HPDE6-E6E7 (cell line): ENCODE results near the gene CNOT1.
"Not testable (repeated sequence)": the region's sequence is repeated elsewhere in the genome, so short reads cannot be mapped to it uniquely, and the experiment has no call there.

Source experiments
- DNase-seq: peaks from one replicate; pipeline ENCODE4 v3.0.0; 2011; ENCODE audit warnings: missing footprints; ENCODE audit errors: extremely low spot score

Gene CNOT1

GRCh38 chr16:58638148-58639036 is 8.8 kb upstream of the CNOT1 start:
- DNase-seq, result peak; percentile 82

- not testable (repeated sequence) for DNase-seq
Measured at GRCh38 chr16:58637021-58637420, 7.4 kb upstream of the CNOT1 start.

GRCh38 chr16:58636466-58636865 is 6.8 kb upstream of the CNOT1 start:
- no peak for DNase-seq

GRCh38 chr16:58635502-58635901 is 5.9 kb upstream of the CNOT1 start:
- no peak for DNase-seq

GRCh38 chr16:58634265-58634802 is 4.7 kb upstream of the CNOT1 start:
- no peak for DNase-seq

- no peak for DNase-seq
Measured at GRCh38 chr16:58628845-58629732, 537 bp downstream of the CNOT1 start.

DNA sequence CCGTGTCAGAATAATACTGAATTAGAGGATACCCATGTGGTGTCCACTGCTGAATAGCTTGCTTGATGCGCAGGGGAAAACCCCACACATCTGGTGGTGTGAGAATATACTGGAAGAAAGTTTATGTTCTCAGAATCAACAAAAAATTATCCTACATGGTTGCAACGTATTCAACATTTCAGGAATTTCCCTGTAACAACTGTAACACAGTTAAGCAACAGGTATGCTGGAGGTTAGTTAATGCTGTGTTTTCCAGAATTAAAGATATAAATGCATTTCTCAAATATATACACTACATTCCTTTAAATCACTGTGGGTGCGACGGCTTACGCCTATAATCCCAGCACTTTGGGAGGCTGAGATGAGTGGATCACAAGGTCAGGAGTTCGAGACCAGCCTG is 5.4 kb downstream of the CNOT1 start:
- DNase-seq, result no peak

- DNase-seq, result no peak
Measured at GRCh38 chr16:58620396-58620795, 9.2 kb downstream of the CNOT1 start.

GRCh38 chr16:58615280-58615679 is 14.3 kb downstream of the CNOT1 start:
- DNase-seq, result no peak

DNA sequence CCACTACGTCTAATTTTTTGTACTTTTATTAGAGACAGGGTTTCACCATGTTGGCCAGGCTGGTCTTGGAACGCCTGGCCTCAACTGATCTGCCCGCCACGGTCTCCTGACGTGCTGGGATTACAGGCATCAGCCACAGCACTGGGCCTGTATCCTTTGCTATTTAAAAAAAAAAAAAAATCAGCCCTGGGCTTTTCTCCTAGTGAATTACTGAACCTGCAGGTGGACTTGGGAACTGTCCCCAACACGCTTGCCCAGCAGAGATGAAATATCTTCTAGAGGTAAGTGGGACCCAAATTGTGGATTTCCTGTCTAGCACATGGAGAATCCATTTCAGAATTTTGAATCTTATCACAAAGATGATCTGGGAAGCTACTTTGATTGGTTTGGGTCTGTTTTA is 14.8 kb downstream of the CNOT1 start:
- DNase-seq, result no peak

DNA sequence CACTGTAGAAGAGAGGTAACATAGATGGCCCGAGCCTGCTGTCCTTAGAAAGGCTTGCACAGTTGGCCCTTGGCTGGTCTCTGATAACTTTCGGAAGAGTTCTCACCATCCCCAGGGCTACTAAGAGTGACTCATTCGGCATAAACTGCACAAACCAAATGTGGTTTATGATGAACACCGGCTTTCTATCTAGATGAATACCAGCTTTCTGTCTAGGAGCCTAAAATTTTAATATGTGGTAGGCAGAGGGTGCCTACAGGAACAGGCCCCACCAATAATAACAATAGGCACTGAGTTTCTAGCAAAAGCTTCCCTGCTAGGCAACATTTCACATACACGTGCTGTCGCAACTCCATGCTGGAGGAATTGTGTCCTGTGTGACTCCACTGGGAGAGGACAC is 15.4 kb downstream of the CNOT1 start:
- DNase-seq, result peak; percentile 42

- DNase-seq, result not testable (repeated sequence)
Measured at GRCh38 chr16:58612965-58613364, 16.7 kb downstream of the CNOT1 start.

DNA sequence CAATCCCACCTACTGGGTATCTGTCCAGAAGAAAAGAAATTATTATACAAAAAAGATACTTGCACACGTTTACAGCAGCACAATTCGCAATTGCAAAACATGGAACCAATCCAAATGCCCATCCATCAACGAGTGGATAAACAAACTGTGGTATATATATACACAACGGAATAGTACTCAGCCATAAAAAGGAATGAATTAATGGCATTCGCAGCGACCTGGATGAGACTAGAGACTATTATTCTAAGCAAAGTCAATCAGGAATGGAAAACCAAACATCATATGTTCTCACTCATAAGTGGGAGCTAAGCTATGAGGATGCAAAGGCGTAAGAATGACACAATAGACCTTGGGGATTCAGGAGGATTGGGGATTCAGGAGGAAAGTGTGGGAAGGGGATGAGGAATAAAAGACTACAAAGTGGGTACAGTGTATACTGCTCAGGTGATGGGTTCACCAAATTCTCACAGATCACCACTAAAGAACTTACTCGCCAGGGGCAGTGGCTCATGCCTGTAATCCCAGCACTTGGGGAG is 21.0 kb downstream of the CNOT1 start:
- no peak for DNase-seq

GRCh38 chr16:58605562-58605961 is 24.1 kb downstream of the CNOT1 start:
- DNase-seq, result no peak

DNA sequence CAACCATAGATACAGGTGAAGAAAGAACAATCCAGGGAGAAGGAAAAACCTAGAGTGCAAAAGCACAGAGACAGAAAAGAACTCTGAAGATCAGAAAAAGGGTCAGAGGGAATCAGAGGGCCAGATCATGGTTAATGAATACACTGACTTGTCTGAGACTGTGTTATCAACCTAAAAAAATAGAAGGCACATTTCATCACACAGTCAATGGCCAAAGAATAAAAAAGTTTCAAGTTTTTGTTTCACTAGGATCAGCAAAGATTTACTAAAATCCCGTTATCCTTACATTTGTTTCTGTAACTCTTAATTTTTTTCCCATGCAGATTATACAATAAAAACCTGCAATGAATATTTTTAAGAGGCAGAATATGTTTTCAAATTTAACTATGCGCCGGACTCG is 38.5 kb downstream of the CNOT1 start:
- DNase-seq, result no peak

DNA sequence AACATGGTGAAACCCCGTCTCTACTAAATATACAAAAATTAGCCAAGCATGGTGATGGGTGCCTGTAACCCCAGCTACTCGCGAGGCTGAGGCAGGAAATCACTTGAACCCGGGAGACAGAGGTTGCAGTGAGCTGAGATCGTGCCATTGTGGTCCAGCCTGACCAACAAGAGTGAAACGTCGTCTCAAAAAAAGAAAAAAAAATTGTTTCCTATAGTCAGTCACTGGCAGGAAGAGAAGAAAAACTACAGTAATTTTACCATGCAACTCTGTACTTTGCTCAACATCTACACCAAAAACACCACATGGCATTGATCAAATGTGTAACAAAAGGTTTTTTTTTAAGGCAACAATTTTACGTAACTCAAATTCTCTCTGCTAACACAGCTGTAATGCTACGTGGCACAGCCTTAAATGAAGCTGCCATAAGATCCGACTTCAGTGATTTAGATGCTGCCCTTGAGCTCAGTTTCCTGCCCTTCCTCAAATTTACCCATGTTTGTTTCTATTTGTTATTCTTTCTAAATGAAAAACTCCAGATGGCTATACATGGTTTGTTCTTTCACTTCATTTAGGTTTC is 40.2 kb downstream of the CNOT1 start:
- DNase-seq, result no peak

- DNase-seq, result no peak
Measured at GRCh38 chr16:58588406-58588805, 41.2 kb downstream of the CNOT1 start.

GRCh38 chr16:58586340-58587030 is 43.1 kb downstream of the CNOT1 start:
- DNase-seq, result no peak

- no peak for DNase-seq
Measured at GRCh38 chr16:58584831-58585505, 44.7 kb downstream of the CNOT1 start.

DNA sequence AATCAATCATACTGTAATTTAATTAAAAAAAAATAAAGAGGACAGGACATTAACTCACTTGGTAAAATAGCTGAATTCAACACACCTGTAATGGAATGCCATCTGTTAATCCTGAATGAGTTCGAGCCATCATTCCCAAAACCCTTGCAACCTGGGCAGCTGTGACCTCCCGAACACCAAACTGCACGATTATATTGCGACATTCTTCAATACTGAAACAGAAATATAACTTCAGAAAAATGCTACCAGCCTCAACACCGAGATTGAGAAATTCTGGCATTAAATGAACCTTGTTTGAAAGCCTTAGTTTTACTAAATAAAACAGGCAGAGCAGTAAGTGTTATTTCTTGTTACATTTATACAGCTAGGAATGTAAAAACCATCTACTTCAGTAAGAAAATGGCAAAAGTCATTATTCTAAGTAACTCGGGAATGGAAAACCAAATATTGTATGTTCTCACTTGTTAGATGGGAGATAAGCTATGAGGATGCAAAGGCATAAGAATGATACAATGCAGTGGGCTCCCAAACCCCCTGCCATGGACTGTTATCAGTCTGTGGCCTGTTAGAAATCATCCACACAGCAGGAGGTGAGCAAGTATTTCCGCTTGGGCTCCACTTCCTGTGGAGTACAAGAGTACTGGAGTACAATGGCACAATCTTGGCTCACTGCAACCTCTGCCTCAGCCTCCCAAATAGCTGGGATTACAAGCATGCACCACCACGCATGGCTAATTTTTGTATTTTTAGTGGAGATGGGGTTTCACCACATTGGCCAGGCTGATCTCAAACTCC is 46.5 kb downstream of the CNOT1 start:
- DNase-seq, result no peak
